Measurements from ENCODE around the gene IL1F10. TPM values are rescaled to one million over a fixed set of nuclear protein-coding genes. Genes with fewer than 3 reads are reported as not detected.

IL1F10 gene
- total RNA-seq, 2 donors from 2014 or later, result not detected

DNA sequence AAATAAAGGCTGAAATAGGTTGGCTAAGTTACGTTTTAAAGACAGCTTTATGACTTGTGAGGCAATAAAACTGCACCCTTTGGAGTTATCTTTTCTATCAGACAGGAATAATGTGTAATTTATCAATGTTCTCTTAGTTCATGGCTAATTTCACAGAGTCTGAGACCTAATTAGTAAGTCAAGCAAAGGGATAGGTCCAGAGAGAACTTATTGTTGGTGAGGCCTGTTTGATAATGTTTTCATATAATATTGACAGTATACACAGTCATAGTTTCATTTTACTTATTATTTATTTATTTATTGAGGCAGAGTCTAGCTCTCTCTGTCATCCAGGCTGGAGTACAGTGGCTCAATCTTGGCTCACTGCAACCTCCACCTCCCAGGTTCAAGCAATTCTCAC lies 10.7 kb upstream of the IL1F10 start:
- Histone ChIP-seq H3K27ac (no peak overlapping the region), H3K4me3 (no peak overlapping the region), H3K9me3 (no peaks in the 10 kb centered on the region), H3K4me1 (ENCODE audit: control insufficient read depth in 1 of 2, low read depth in 2 of 2) (no peaks in the 10 kb centered on the region), H3K27me3 (replicated peaks; ENCODE audit: insufficient read depth) (no peaks in the 10 kb centered on the region), H3K36me3 (no peaks in the 10 kb centered on the region)
- no peak for TF ChIP-seq CTCF (IDR thresholded peaks at IDR 0.05)
- DNase-seq (ENCODE audit: low spot score), result no peak
- ATAC-seq (ENCODE audit: insufficient number of reproducible peaks, low FRiP score, low read depth), result no peak

DNA sequence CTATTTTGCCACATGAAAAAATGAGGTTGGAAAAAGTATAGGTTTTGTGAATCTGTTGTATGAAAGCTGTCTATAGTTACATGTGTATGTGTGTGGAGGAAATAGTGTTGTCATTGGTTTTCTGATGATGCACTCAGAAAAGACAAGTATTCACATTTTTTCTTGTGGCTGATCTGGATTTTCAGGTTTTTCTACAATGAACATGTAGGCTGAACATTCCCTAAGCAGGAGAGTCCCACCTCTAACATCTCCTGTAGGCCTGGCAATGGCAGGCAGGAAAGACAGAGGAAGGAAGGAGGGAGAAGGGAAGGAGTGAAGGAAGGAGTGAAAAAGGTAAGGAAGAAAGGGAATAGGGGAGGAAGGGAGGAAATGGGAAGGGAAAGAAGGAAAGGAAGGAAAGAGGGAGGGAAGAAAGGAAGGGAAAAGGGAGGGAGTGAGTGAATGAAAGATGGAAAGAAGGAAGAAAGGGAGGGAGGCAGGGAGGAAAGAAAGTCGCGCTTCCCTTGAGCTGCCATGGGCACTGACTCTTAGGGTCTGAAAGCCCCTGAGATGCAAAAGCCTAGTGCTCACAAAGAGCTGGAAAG lies 9.3 kb upstream of the IL1F10 start:
- no peak for ATAC-seq (ENCODE audit: insufficient number of reproducible peaks, low FRiP score, low read depth)
- Histone ChIP-seq H3K9me3 (no peaks in the 10 kb centered on the region), H3K4me3 (no peak overlapping the region), H3K4me1 (ENCODE audit: control insufficient read depth in 1 of 2, low read depth in 2 of 2) (no peaks in the 10 kb centered on the region), H3K36me3 (no peaks in the 10 kb centered on the region), H3K27me3 (replicated peaks; ENCODE audit: insufficient read depth) (no peaks in the 10 kb centered on the region), H3K27ac (no peak overlapping the region)
- no peak for DNase-seq (ENCODE audit: low spot score)
- no peak for TF ChIP-seq CTCF (IDR thresholded peaks at IDR 0.05)

- H3K4me1 ChIP-seq (ENCODE audit: control insufficient read depth in 1 of 2, low read depth in 2 of 2), result no peaks in the 10 kb centered on the region
- H3K27ac ChIP-seq, result no peak within 1 kb of the TSS
- DNase-seq (ENCODE audit: low spot score) (no peak), ATAC-seq (ENCODE audit: insufficient number of reproducible peaks, low FRiP score, low read depth) (no peak)
- H3K27me3 ChIP-seq (replicated peaks; ENCODE audit: insufficient read depth), result no peaks in the 10 kb centered on the region
- no peaks in the 10 kb centered on the region for H3K36me3 ChIP-seq
- no peaks in the 10 kb centered on the region for H3K9me3 ChIP-seq
- no peak within 1 kb of the TSS for H3K4me3 ChIP-seq
- TF ChIP-seq CTCF (IDR thresholded peaks at IDR 0.05), result no peak
Measured at GRCh38 chr2:113058998-113059960, 8.5 kb upstream of the IL1F10 start, which contains the start of gene IL36RN. Gene IL36RN, plus strand, starts transcription at chr2:113059198. Its CDS starts 241 bp downstream, at chr2:113059439.

GRCh38 chr2:113060396-113060795 lies 7.4 kb upstream of the IL1F10 start:
- H3K27me3 ChIP-seq (replicated peaks; ENCODE audit: insufficient read depth), result no peaks in the 10 kb centered on the region
- no peak for TF ChIP-seq CTCF (IDR thresholded peaks at IDR 0.05)
- ATAC-seq (ENCODE audit: insufficient number of reproducible peaks, low FRiP score, low read depth), result no peak

GRCh38 chr2:113060796-113061195 lies 7.0 kb upstream of the IL1F10 start:
- H3K27me3 ChIP-seq (replicated peaks; ENCODE audit: insufficient read depth), result no peaks in the 10 kb centered on the region
- no peaks in the 10 kb centered on the region for H3K9me3 ChIP-seq
- H3K4me3 ChIP-seq, result no peak overlapping the region
- H3K27ac ChIP-seq, result no peak overlapping the region
- H3K36me3 ChIP-seq, result no peaks in the 10 kb centered on the region
- no peak for ATAC-seq (ENCODE audit: insufficient number of reproducible peaks, low FRiP score, low read depth)
- H3K4me1 ChIP-seq (ENCODE audit: control insufficient read depth in 1 of 2, low read depth in 2 of 2), result no peaks in the 10 kb centered on the region
- no peak for TF ChIP-seq CTCF (IDR thresholded peaks at IDR 0.05)
- no peak for DNase-seq (ENCODE audit: low spot score)

More at GRCh38 chr2:113060396-113060795, 7.4 kb upstream of the IL1F10 start:
- Histone ChIP-seq H3K36me3 (no peaks in the 10 kb centered on the region), H3K9me3 (no peaks in the 10 kb centered on the region), H3K27ac (no peak overlapping the region), H3K4me1 (ENCODE audit: control insufficient read depth in 1 of 2, low read depth in 2 of 2) (no peaks in the 10 kb centered on the region), H3K4me3 (no peak overlapping the region)
- DNase-seq (ENCODE audit: low spot score), result no peak
